Stimulated activated naive CD8-positive, alpha-beta T cell treated with anti-CD3 and anti-CD28 coated beads, Interleukin-15, amount 100 ng/mL, for 72 hours (primary cell): ENCODE data around the gene EIF2AK2.
"Not testable (repeated sequence)": the region's sequence is repeated elsewhere in the genome, so short reads cannot be mapped to it uniquely, and the experiment has no call there.

Source experiments
- ATAC-seq: fragments of 150-1000 bp; cut with Tn5 transposase; 2 replicates; pipeline ENCODE4 v1.10.0; 2021; ENCODE audit warnings: mild to moderate bottlenecking, moderate library complexity
- DNase-seq, 2 donors: peaks; one replicate each; pipeline ENCODE4 v3.0.0; 2021 to 2022
- H3K27ac Mint-ChIP-seq, 2 donors: one replicate each; pipeline ENCODE4 v1.8.0; 2022; ENCODE audit warnings: mild to moderate bottlenecking in 2 of 2, mixed read lengths in 2 of 2, moderate library complexity in 2 of 2
- H3K27me3 Mint-ChIP-seq: one replicate; pipeline ENCODE4 v1.8.0; 2022; ENCODE audit warnings: mixed read lengths
- H3K4me1 Mint-ChIP-seq: one replicate; pipeline ENCODE4 v1.8.0; 2022; ENCODE audit warnings: mild to moderate bottlenecking, mixed read lengths
- H3K4me3 Mint-ChIP-seq, 2 donors: one replicate each; pipeline ENCODE4 v1.8.0; 2022; ENCODE audit warnings: mild to moderate bottlenecking in 2 of 2, mixed read lengths in 2 of 2, moderate library complexity in 1 of 2
- H3K9me3 Mint-ChIP-seq, 2 donors: one replicate each; pipeline ENCODE4 v1.8.0; 2022; ENCODE audit warnings: mixed read lengths in 2 of 2

Gene EIF2AK2

GRCh38 chr2:37156857-37157714, at the start of gene EIF2AK2:
Gene EIF2AK2, minus strand, starts transcription at chr2:37156980. Its CDS starts 9,174 bp downstream, at chr2:37147806.
- H3K9me3 Mint-ChIP-seq: peaks cover 0 to 4% of the 10 kb centered on the region in 2 donors
- peak; percentile 92 for ATAC-seq
- H3K27ac Mint-ChIP-seq: peak within 1 kb of the TSS; percentile 98 to 99
- peaks cover 49% of the 10 kb centered on the region for H3K4me1 Mint-ChIP-seq
- DNase-seq: peak; percentile 75 to 83
- peak within 1 kb of the TSS; percentile 92 to 98 for H3K4me3 Mint-ChIP-seq
- no peaks in the 10 kb centered on the region for H3K27me3 Mint-ChIP-seq

- no peak overlapping the region for H3K4me3 Mint-ChIP-seq
These were observed 49.0 kb upstream of the EIF2AK2 start for GRCh38 chr2:37205689-37206341.

GRCh38 chr2:37205071-37205661, 48.4 kb upstream of the EIF2AK2 start:
- DNase-seq, H3K4me3 Mint-ChIP-seq, H3K27me3 Mint-ChIP-seq, ATAC-seq, H3K27ac Mint-ChIP-seq: not testable (repeated sequence)
- Mint-ChIP-seq H3K9me3 (peaks cover 41 to 42% of the 10 kb centered on the region in 2 donors), H3K4me1 (peaks cover 50% of the 10 kb centered on the region)

More at GRCh38 chr2:37205689-37206341, 49.0 kb upstream of the EIF2AK2 start:
- no peak for DNase-seq
- H3K4me1 Mint-ChIP-seq: peaks cover 44% of the 10 kb centered on the region
- no peaks in the 10 kb centered on the region for H3K27me3 Mint-ChIP-seq
- no peak for ATAC-seq
- H3K27ac Mint-ChIP-seq: no peak overlapping the region
- peaks cover 41 to 42% of the 10 kb centered on the region in 2 donors for H3K9me3 Mint-ChIP-seq

- Mint-ChIP-seq H3K27me3 (no peaks in the 10 kb centered on the region), H3K9me3 (peaks cover 28 to 29% of the 10 kb centered on the region in 2 donors), H3K4me3 (no peak overlapping the region), H3K4me1 (peaks cover 51% of the 10 kb centered on the region), H3K27ac (peak overlapping the region in 1 of 2 donors; percentile 31)
- ATAC-seq: no peak
- DNase-seq: no peak
These were observed 46.9 kb upstream of the EIF2AK2 start for GRCh38 chr2:37203708-37204107.

- no peaks in the 10 kb centered on the region for H3K27me3 Mint-ChIP-seq
- H3K9me3 Mint-ChIP-seq: peaks cover 11 to 12% of the 10 kb centered on the region in 2 donors
- H3K4me3 Mint-ChIP-seq: peak overlapping the region; percentile 11 to 16
- DNase-seq (peak; percentile 23 to 52), ATAC-seq (peak; percentile 92)
- no peak overlapping the region for H3K27ac Mint-ChIP-seq
- peaks cover 55% of the 10 kb centered on the region for H3K4me1 Mint-ChIP-seq
These were observed 45.0 kb upstream of the EIF2AK2 start for GRCh38 chr2:37201766-37202165.

GRCh38 chr2:37201208-37201607, 44.4 kb upstream of the EIF2AK2 start:
- peak; percentile 14 for ATAC-seq
- no peak for DNase-seq

GRCh38 chr2:37198681-37199065, 41.9 kb upstream of the EIF2AK2 start:
- H3K4me3 Mint-ChIP-seq: no peak overlapping the region
- ATAC-seq (no peak), DNase-seq (no peak)
- H3K27me3 Mint-ChIP-seq: no peaks in the 10 kb centered on the region
- H3K4me1 Mint-ChIP-seq: peaks cover 43% of the 10 kb centered on the region
- peak overlapping the region in 1 of 2 donors; percentile 19 for H3K27ac Mint-ChIP-seq
- peaks cover 3 to 4% of the 10 kb centered on the region in 2 donors for H3K9me3 Mint-ChIP-seq

More at GRCh38 chr2:37201208-37201607, 44.4 kb upstream of the EIF2AK2 start:
- peaks cover 7 to 9% of the 10 kb centered on the region in 2 donors for H3K9me3 Mint-ChIP-seq
- peak overlapping the region in 1 of 2 donors; percentile 72 for H3K27ac Mint-ChIP-seq
- peak overlapping the region in 1 of 2 donors; percentile 11 for H3K4me3 Mint-ChIP-seq
- H3K4me1 Mint-ChIP-seq: peaks cover 55% of the 10 kb centered on the region
- H3K27me3 Mint-ChIP-seq: no peaks in the 10 kb centered on the region

GRCh38 chr2:37196320-37197195, 39.8 kb upstream of the EIF2AK2 start, which contains the start of gene CEBPZOS:
Gene CEBPZOS, plus strand, starts transcription at chr2:37196496. Its CDS starts 3,209 bp downstream, at chr2:37199705.
- Mint-ChIP-seq H3K9me3 (no peaks in the 10 kb centered on the region), H3K4me3 (peak within 1 kb of the TSS; percentile 90 to 92), H3K27ac (peak within 1 kb of the TSS; percentile 98 to 99), H3K4me1 (peaks cover 36% of the 10 kb centered on the region), H3K27me3 (no peaks in the 10 kb centered on the region)
- ATAC-seq (peak; percentile 87), DNase-seq (peak; percentile 87 to 89)

GRCh38 chr2:37195862-37196319, 39.1 kb upstream of the EIF2AK2 start:
- H3K9me3 Mint-ChIP-seq, DNase-seq, H3K27me3 Mint-ChIP-seq, ATAC-seq: not testable (repeated sequence)
- peaks cover 29% of the 10 kb centered on the region for H3K4me1 Mint-ChIP-seq
- H3K4me3 Mint-ChIP-seq: peak overlapping the region; percentile 90 to 92
- peak overlapping the region; percentile 98 to 99 for H3K27ac Mint-ChIP-seq

- H3K9me3 Mint-ChIP-seq: no peaks in the 10 kb centered on the region
- no peak for ATAC-seq
- peaks cover 6% of the 10 kb centered on the region for H3K4me1 Mint-ChIP-seq
- no peak overlapping the region for H3K4me3 Mint-ChIP-seq
- H3K27me3 Mint-ChIP-seq: peaks cover 8% of the 10 kb centered on the region
- no peak for DNase-seq
- H3K27ac Mint-ChIP-seq: no peak overlapping the region
These were observed 35.8 kb upstream of the EIF2AK2 start for GRCh38 chr2:37192551-37192950.

- Mint-ChIP-seq H3K4me1 (no peaks in the 10 kb centered on the region), H3K27me3 (peaks cover 8% of the 10 kb centered on the region), H3K27ac (no peak overlapping the region), H3K9me3 (no peaks in the 10 kb centered on the region), H3K4me3 (no peak overlapping the region)
- ATAC-seq (no peak), DNase-seq (no peak)
These were observed 35.0 kb upstream of the EIF2AK2 start for GRCh38 chr2:37191747-37192146.

- Mint-ChIP-seq H3K4me1 (no peaks in the 10 kb centered on the region), H3K4me3 (no peak overlapping the region), H3K27me3 (peaks cover 8% of the 10 kb centered on the region), H3K9me3 (no peaks in the 10 kb centered on the region), H3K27ac (peak overlapping the region in 1 of 2 donors; percentile 9)
- DNase-seq (no peak), ATAC-seq (no peak)
These were observed 34.5 kb upstream of the EIF2AK2 start for GRCh38 chr2:37191253-37191652.

GRCh38 chr2:37190290-37190689, 33.5 kb upstream of the EIF2AK2 start:
- H3K27ac Mint-ChIP-seq: peak overlapping the region in 1 of 2 donors; percentile 60
- H3K9me3 Mint-ChIP-seq: no peaks in the 10 kb centered on the region
- DNase-seq (no peak), ATAC-seq (peak; percentile 78)
- H3K27me3 Mint-ChIP-seq: peaks cover 8% of the 10 kb centered on the region
- no peaks in the 10 kb centered on the region for H3K4me1 Mint-ChIP-seq
- no peak overlapping the region for H3K4me3 Mint-ChIP-seq

- H3K9me3 Mint-ChIP-seq: no peaks in the 10 kb centered on the region
- no peaks in the 10 kb centered on the region for H3K4me1 Mint-ChIP-seq
- DNase-seq (no peak), ATAC-seq (peak; percentile 78)
- H3K27ac Mint-ChIP-seq: peak overlapping the region in 1 of 2 donors; percentile 83
- H3K27me3 Mint-ChIP-seq: peaks cover 8% of the 10 kb centered on the region
- no peak overlapping the region for H3K4me3 Mint-ChIP-seq
These were observed 32.8 kb upstream of the EIF2AK2 start for GRCh38 chr2:37189452-37190153.
